Body of pancreas (tissue), 4 donors: ENCODE measurements around the gene ICOS. TPM values are rescaled to one million over a fixed set of nuclear protein-coding genes. Genes with fewer than 3 reads are reported as not detected.

Source experiments
- ATAC-seq: fragments of 150-250 bp; one replicate; pipeline ENCODE4 v1.9.1; 2016
- DNase-seq, 4 donors: peaks; one replicate each; pipeline ENCODE4 v3.0.0-alpha.2; 2019
- H3K27ac ChIP-seq, 4 donors: fragments of 200-600 bp; sonication (generic); 1 replicate in 3 of 4; 2 replicates in 1 of 4; pipeline versions ENCODE4 v1.5.1 to v1.6.1; 2016 to 2019; ENCODE audit warnings: mild to moderate bottlenecking in 1 of 4, mixed read lengths in 1 of 4, moderate library complexity in 1 of 4
- H3K27me3 ChIP-seq, 2 donors: fragments of 200-600 bp; sonication (generic); one replicate each; pipeline ENCODE4 v1.6.0; 2016; ENCODE audit warnings: mild to moderate bottlenecking in 1 of 2
- H3K36me3 ChIP-seq, 2 donors: fragments of 200-600 bp; sonication (generic); replicated peaks in 1 of 2; 2 replicates each; pipeline ENCODE4 v1.5.1; 2016; ENCODE audit warnings: low read depth in 2 of 2; ENCODE audit not compliant: insufficient read depth in 1 of 2
- H3K4me1 ChIP-seq: fragments of 200-600 bp; sonication (generic); one replicate; pipeline ENCODE4 v1.6.0; 2016
- H3K4me3 ChIP-seq, 2 donors: fragments of 200-600 bp; sonication (generic); 1 replicate in 1 of 2; 2 replicates in 1 of 2; pipeline ENCODE4 v1.5.1; 2016 to 2019
- H3K9me3 ChIP-seq, 3 donors: fragments of 200-600 bp; sonication (generic); 1 replicate in 2 of 3; 2 replicates in 1 of 3; pipeline ENCODE4 v1.5.1; 2016
- POLR2A ChIP-seq, 3 donors: fragments of 450-650 bp; IDR thresholded peaks; one replicate each; pipeline ENCODE4 v1.6.1; 2016; ENCODE audit warnings: antibody characterized with exemption in 3 of 3, mild to moderate bottlenecking in 2 of 3
- WGBS, 2 donors: methylation state at CpG; one replicate each; pipeline ENCODE4 v1.1.5; 2017; 5-methylcytosine and 5-hydroxymethylcytosine counted together
- intact Hi-C: fragments of 100-400 bp; cut with DNase I; formaldehyde crosslinking; loops from one replicate; pipeline ENCODE4 v1.15.1; 2023
- total RNA-seq, 2 donors: library from RNA; depleted of rRNA; stranded (reverse); fragments of >200 nt; gene quantifications; one replicate each; pipeline ENCODE4 v1.1.0, GENCODE V29; 2016
- TF ChIP-seq, protein P1 (sequence below), 7 experiments: fragments of 450-650 bp in 4 of 7; fragments of 200-600 bp in 3 of 7; sonication (generic) in 3 of 7; IDR thresholded peaks; one replicate each; pipeline ENCODE4 v1.5.1; 2016 to 2019; ENCODE audit warnings: antibody characterized with exemption in 7 of 7

The ICOS gene
- total RNA-seq, 2 donors from 2014 or later: not detected

DNA sequence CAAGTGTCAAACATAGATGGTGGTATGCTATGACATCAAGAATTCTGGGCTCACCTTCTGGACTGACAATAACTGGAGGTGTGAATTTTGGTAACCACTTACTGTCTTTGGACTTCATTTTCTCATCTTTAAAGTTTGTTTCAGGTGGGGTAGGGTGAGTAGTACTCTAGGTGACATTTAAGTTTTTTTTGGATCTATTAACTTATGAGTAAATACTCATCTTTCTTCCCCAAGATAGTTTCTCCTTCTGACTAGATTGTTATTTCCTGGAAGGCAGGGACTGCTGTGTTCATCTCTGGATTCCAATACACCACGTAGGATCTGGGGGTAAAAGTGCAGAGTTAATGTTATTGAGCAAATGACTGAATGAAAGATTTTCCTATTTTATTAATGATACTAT lies 55.9 kb downstream of the ICOS start:
- Histone ChIP-seq H3K9me3 (no peaks in the 10 kb centered on the region), H3K36me3 (no peaks in the 10 kb centered on the region), H3K27ac (no peak overlapping the region), H3K27me3 (no peaks in the 10 kb centered on the region), H3K4me1 (no peaks in the 10 kb centered on the region), H3K4me3 (no peak overlapping the region)
- 68 to 72% methylated on average over 1 of the region's 1 CpG for WGBS, 2 donors
- TF ChIP-seq, protein P1, sequence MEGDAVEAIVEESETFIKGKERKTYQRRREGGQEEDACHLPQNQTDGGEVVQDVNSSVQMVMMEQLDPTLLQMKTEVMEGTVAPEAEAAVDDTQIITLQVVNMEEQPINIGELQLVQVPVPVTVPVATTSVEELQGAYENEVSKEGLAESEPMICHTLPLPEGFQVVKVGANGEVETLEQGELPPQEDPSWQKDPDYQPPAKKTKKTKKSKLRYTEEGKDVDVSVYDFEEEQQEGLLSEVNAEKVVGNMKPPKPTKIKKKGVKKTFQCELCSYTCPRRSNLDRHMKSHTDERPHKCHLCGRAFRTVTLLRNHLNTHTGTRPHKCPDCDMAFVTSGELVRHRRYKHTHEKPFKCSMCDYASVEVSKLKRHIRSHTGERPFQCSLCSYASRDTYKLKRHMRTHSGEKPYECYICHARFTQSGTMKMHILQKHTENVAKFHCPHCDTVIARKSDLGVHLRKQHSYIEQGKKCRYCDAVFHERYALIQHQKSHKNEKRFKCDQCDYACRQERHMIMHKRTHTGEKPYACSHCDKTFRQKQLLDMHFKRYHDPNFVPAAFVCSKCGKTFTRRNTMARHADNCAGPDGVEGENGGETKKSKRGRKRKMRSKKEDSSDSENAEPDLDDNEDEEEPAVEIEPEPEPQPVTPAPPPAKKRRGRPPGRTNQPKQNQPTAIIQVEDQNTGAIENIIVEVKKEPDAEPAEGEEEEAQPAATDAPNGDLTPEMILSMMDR (IDR thresholded peaks at IDR 0.05): no peak
- TF ChIP-seq POLR2A (IDR thresholded peaks at IDR 0.05): no peak
- DNase-seq (no peak), ATAC-seq (no peak)
- intact Hi-C loops: no loop called here

DNA sequence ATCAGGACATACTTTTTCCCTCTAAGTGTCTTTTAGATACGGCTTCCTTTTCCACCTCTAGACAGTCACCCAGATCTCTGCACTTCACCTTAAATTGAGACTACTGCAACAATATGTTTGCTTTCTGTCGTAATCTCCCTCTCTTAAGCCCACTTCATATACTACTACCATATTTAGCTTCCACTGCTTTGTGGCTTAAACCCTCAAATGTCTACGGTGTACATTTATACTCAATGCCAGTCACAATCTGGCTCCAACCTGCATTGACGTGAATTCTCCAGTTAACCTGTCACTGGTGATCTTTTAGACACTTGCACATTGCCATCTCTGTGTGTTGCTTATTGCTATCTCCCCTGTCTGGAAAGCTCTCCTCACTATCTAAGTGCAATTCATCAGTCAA lies 56.4 kb downstream of the ICOS start:
- intact Hi-C loops: no loop called here
- no peaks in the 10 kb centered on the region for H3K4me1 ChIP-seq
- H3K36me3 ChIP-seq: no peaks in the 10 kb centered on the region
- 65 to 80% methylated on average over 4 of the region's 4 CpGs for WGBS, 2 donors
- no peaks in the 10 kb centered on the region for H3K9me3 ChIP-seq
- DNase-seq: no peak
- no peak overlapping the region for H3K4me3 ChIP-seq
- no peak for ATAC-seq
- no peak overlapping the region for H3K27ac ChIP-seq
- no peak for TF ChIP-seq POLR2A (IDR thresholded peaks at IDR 0.05)
- TF ChIP-seq, protein P1 (IDR thresholded peaks at IDR 0.05): no peak
- H3K27me3 ChIP-seq: no peaks in the 10 kb centered on the region

DNA sequence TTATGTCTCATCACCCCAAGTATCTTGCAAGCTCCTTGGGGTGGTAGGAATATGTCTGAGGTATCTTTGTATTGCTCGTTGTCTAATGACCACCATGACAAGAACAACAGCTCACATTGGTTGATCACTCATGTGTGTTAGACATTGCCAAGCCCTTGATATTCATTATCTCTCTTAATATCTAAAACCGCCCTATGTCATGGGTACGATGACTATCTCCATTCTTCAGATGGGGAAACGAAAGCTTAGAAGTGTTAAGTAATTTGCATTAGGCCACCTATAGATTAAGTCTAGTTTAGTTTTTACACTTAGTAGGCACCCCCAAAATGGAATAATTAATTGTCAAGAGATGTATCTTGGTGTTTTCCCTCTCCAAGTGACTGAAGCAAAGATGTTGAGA lies 57.0 kb downstream of the ICOS start:
- DNase-seq (no peak), ATAC-seq (no peak)
- TF ChIP-seq, protein P1 (IDR thresholded peaks at IDR 0.05): no peak
- TF ChIP-seq POLR2A (IDR thresholded peaks at IDR 0.05): no peak
- WGBS, 2 donors: 85 to 91% methylated on average over 4 of the region's 4 CpGs
- Histone ChIP-seq H3K4me3 (no peak overlapping the region), H3K9me3 (no peaks in the 10 kb centered on the region), H3K36me3 (no peaks in the 10 kb centered on the region), H3K4me1 (no peaks in the 10 kb centered on the region), H3K27ac (no peak overlapping the region), H3K27me3 (no peaks in the 10 kb centered on the region)
- intact Hi-C loops: no loop called here

DNA sequence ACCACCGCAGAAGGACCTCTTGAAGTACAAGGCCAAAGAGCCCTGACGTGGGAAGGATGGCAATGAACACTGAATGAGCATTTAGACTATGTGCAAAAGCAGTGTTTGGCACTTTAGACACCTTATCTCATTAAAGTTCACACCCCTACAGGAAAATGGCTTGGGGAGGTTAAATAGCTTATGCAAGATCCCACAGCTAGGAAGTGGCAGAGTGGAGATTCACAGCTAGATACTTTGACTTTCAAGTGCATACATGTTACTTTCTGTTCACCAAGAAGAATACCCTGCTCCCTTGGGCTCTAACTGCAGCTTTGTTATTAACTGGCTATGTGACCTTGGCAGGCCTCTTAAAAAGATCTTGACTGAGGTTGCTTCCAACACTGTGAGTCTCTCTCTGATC lies 58.2 kb downstream of the ICOS start:
- Histone ChIP-seq H3K27ac (no peak overlapping the region), H3K27me3 (no peaks in the 10 kb centered on the region), H3K4me3 (no peak overlapping the region), H3K9me3 (no peaks in the 10 kb centered on the region), H3K36me3 (no peaks in the 10 kb centered on the region), H3K4me1 (no peaks in the 10 kb centered on the region)
- TF ChIP-seq, protein P1 (IDR thresholded peaks at IDR 0.05): no peak
- no peak for TF ChIP-seq POLR2A (IDR thresholded peaks at IDR 0.05)
- intact Hi-C loops: no loop called here
- ATAC-seq (no peak), DNase-seq (no peak)
- 90 to 91% methylated on average over 2 of the region's 2 CpGs for WGBS, 2 donors

DNA sequence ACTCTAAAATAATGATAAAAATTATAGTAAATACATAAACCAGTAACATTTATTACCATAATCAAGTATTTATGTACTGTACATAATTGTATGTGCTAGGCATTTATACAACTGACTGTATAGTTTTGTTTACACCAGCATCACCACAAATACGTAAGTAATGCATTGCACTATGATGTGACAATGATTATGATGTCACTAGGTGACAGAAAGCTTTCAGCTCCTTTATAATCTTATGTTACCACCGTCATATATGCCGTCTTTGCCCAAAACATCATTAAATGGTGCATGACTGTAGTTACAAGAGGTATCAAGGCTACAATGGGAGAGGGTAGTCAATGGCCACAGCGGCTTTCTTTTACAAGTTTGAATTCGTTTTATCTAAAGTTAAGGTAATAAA lies 60.1 kb downstream of the ICOS start:
- Histone ChIP-seq H3K36me3 (no peaks in the 10 kb centered on the region), H3K4me3 (no peak overlapping the region), H3K9me3 (no peaks in the 10 kb centered on the region), H3K27me3 (no peaks in the 10 kb centered on the region), H3K4me1 (no peaks in the 10 kb centered on the region), H3K27ac (no peak overlapping the region)
- intact Hi-C loops: no loop called here
- no peak for DNase-seq
- TF ChIP-seq, protein P1 (IDR thresholded peaks at IDR 0.05): no peak
- TF ChIP-seq POLR2A (IDR thresholded peaks at IDR 0.05): no peak
- no peak for ATAC-seq
- 80% methylated on average over 5 of the region's 5 CpGs for WGBS, 2 donors
